K562 (cell line): ENCODE data around the gene BZW2. TPM values are rescaled to one million over a fixed set of nuclear protein-coding genes. Genes with fewer than 3 reads are reported as not detected.
A peak's percentile ranks its signal among the peaks of the same experiment; 100 is the strongest.

Experiments
- ATF3 ChIP-seq, 2 experiments: fragments of 450-650 bp in 1 of 2; sonication (generic) in 1 of 2; formaldehyde crosslinking in 1 of 2; IDR thresholded peaks in 1 of 2; conservative IDR thresholded peaks in 1 of 2; 2 replicates each; pipeline versions ENCODE4 v1.6.1 to v1.8.1; 2016 to 2023; ENCODE audit warnings: mild to moderate bottlenecking in 2 of 2, moderate library complexity in 2 of 2, inconsistent platforms in 1 of 2, missing genetic modification reagents in 1 of 2
- DIDO1 ChIP-seq: fragments of 450-650 bp; IDR thresholded peaks from 2 replicates; pipeline ENCODE4 v1.6.1; 2016; ENCODE audit warnings: low read depth, missing biosample characterization, missing genetic modification characterization
- MGA ChIP-seq: fragments of 450-650 bp; IDR thresholded peaks from 2 replicates; pipeline ENCODE4 v1.6.1; 2016; ENCODE audit warnings: mild to moderate bottlenecking, moderate library complexity
- NFIX ChIP-seq: fragments of 250-450 bp; sonication (Bioruptor Pico); IDR thresholded peaks from 2 replicates; pipeline ENCODE4 v1.4.0; 2020; ENCODE audit warnings: low read depth, mild to moderate bottlenecking, moderate library complexity
- RBM34 ChIP-seq: fragments of 200-400 bp; formaldehyde crosslinking; IDR thresholded peaks from 2 replicates; pipeline ENCODE4 v1.6.1; 2018; ENCODE audit warnings: low read length, borderline replicate concordance; ENCODE audit not compliant: insufficient read depth
- SMARCE1 ChIP-seq: fragments of 450-650 bp; IDR thresholded peaks from 2 replicates; pipeline ENCODE4 v1.7.1; 2016; ENCODE audit warnings: mild to moderate bottlenecking
- ZBTB12 ChIP-seq: fragments of 250-450 bp; sonication (Bioruptor Pico); IDR thresholded peaks from 2 replicates; pipeline ENCODE4 v1.4.0; 2020
- ZNF77 ChIP-seq: fragments of 250-450 bp; sonication (Bioruptor Pico); IDR thresholded peaks from 2 replicates; pipeline ENCODE4 v1.5.0; 2020
- polyA plus RNA-seq, 8 experiments: library from polyadenylated mRNA; depleted of rRNA in 4 of 8; stranded (reverse) in 5 of 8; unstranded in 3 of 8; fragments of >200 nt; fragmentation: Nextera tagmentation in 2 of 8; fragmentation: Illumina TruSeq in 1 of 8; extraction: Ambion mirVana in 2 of 8; extraction: Trizol in 1 of 8; gene quantifications; 2 replicates each; pipeline versions ENCODE4 v1.2.1 to v1.2.3, GENCODE V29; 2011 to 2014; ENCODE audit warnings: inconsistent platforms in 1 of 8, missing spikeins in 1 of 8
- total RNA-seq, 7 experiments: library from RNA; depleted of rRNA in 6 of 7; stranded (reverse); fragments of >200 nt in 6 of 7; fragmentation: Illumina TruSeq in 2 of 7; extraction: Trizol in 2 of 7; gene quantifications; 2 replicates each; pipeline versions ENCODE4 v1.2.1 to v1.2.3, GENCODE V29; 2011 to 2021; ENCODE audit warnings: low replicate concordance in 1 of 7

The BZW2 gene
- total and polyA plus RNA-seq, 9 of the 15 experiments (the other 6 are each of a cell fraction or from before 2014, with no cell fraction given), result 140 to 316 (median 173) TPM

GRCh38 chr7:16668049-16668858 lies 22.3 kb downstream of the BZW2 start (continued):
- TF ChIP-seq MGA (no peak), ZBTB12 (CRISPR knock-in tag) (0 out of 2 replicates have a peak, but pooled peaks have one; percentile 38), ATF3 (IDR thresholded peaks at IDR 0.05) (peak; percentile 91), ATF3 (CRISPR knock-in tag; conservative IDR thresholded peaks at IDR 0.05) (peak; percentile 45; the same call in 1 of the 2 replicates), SMARCE1 (peak; percentile 86), RBM34 (no peak), ZNF77 (CRISPR knock-in tag) (no peak), DIDO1 (tag) (no peak), NFIX (CRISPR knock-in tag) (no peak)
